GM19099 (cell line): Measurements from ENCODE around the gene ZDHHC11.

Source experiments
- POLR2A ChIP-seq: IDR thresholded peaks from 3 replicates; pipeline ENCODE4 v1.6.1; 2011; ENCODE audit warnings: low read depth; ENCODE audit not compliant: insufficient read length; ENCODE audit errors: extremely low read depth

Gene ZDHHC11

DNA sequence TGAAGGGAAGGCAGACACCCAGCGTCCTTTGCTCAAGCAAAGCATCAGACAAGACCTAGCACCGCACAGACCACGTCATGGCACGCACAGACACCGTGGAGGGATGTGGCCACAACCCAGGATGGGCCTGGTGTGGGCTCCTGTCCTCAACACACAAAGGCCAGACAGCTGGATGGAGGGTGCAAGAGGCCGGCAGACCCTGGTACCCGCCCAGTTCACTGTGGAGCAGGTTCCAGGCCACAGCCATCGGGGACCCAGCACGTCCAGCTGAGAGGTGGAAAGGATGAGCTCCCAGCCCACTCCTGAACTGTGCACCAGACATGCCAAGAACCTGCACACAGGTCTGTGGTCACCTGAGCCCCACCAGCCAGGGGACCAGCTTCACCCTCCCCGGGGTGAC is 15.0 kb upstream of the ZDHHC11 start:
- no peak for TF ChIP-seq POLR2A

DNA sequence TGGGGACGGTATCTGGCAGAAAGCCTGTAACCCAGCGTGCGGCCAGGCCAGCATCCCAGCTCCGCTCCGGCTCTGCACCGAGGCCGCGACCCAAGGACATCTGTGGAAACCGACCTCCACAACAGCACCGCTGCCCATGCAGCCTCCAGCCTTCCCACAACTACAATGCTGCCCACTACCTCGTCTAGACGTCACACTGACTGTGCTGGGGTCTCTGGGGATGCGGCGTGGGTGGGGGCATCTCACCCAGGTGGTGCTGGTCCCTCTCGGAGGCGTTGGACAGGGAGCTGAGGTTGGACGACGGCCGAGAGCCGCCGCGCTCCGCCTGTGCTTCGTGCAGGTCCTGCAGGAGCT is 14.4 kb upstream of the ZDHHC11 start:
- TF ChIP-seq POLR2A, result no peak

- no peak for TF ChIP-seq POLR2A
Observed at GRCh38 chr5:864492-865167, 13.8 kb upstream of the ZDHHC11 start.

DNA sequence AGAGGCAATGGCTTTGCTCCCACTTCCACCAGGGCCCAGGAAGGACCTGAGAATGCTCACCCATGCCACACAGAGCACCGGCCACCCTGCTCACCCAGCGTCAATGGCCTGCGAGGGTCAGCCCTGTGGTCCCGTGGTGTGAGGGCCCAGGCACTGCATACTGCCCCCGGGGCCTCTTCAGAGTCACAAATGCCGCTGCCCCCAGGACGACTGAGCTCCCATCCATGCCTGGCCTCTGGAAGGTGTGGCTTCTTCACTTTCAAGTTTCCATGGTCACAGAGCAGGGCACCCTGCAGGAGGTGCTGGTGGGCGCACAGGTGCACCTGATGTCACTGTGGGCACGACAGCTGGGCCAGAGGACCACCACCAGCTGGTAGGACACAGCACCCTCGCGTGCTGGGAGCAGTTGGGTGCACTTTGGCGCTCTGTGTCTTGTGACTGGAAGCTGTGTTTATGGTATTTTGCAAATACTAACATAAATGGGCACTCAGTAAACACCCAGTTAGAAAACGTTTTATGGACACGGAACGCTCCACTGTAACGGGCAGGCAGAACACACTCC is 12.5 kb upstream of the ZDHHC11 start:
- no peak for TF ChIP-seq POLR2A

GRCh38 chr5:862367-863243 is 11.8 kb upstream of the ZDHHC11 start:
- TF ChIP-seq POLR2A, result no peak

GRCh38 chr5:861442-862366 is 10.9 kb upstream of the ZDHHC11 start:
- no peak for TF ChIP-seq POLR2A

DNA sequence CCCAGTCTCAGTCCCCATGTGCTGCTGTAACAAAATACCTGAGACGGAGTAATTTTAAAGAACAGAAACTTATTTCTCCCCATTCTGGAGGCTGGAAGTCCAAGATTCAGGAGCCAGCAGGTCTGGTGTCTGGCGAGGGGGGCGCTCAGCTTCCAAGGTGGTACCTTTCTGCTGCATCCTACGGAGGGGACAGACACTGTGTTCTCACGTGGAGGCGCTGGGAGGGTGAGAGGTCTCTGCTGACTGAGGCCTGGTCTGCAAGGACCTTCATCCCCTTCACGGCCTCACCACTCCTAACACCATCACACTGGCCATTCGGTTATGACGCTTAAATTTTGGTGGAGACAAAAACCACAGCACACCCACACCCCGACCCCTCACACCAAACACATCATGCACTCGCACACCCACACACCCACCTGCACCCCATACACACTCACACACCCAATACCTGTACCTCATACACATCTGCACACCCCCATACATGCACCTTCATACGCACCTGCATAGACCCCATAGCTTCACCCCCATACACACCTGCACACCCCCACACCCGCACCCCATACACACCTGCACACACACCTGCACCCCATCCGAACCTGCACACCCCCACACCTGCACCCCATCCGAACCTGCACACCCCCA is 9.8 kb upstream of the ZDHHC11 start:
- TF ChIP-seq POLR2A, result no peak

- TF ChIP-seq POLR2A, result no peak
Observed at GRCh38 chr5:859798-860296, 9.1 kb upstream of the ZDHHC11 start.

DNA sequence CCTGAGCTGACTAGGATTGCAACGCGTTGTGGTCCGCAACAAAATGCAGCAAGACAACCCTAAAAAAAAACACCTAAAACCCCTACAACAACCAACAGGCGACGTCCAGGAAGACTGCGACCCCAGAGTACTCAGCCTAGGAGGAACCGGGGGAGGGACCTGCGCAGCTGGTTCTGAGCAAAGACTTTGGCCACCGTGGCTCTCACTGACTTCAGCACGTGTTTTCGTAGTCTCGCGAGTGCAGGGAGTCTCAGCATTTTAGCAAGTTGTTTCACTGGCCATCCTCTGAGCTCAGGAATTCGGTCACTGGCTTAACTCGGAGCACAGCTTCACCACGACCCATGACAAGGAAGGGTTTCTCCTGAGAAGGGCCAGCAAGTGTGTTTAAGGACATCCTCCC is 8.6 kb upstream of the ZDHHC11 start:
- no peak for TF ChIP-seq POLR2A

- TF ChIP-seq POLR2A, result no peak
Observed at GRCh38 chr5:858726-859125, 7.9 kb upstream of the ZDHHC11 start.

GRCh38 chr5:856531-857425 is 6.0 kb upstream of the ZDHHC11 start:
- TF ChIP-seq POLR2A, result no peak

- no peak for TF ChIP-seq POLR2A
Observed at GRCh38 chr5:855771-856530, 5.2 kb upstream of the ZDHHC11 start.

DNA sequence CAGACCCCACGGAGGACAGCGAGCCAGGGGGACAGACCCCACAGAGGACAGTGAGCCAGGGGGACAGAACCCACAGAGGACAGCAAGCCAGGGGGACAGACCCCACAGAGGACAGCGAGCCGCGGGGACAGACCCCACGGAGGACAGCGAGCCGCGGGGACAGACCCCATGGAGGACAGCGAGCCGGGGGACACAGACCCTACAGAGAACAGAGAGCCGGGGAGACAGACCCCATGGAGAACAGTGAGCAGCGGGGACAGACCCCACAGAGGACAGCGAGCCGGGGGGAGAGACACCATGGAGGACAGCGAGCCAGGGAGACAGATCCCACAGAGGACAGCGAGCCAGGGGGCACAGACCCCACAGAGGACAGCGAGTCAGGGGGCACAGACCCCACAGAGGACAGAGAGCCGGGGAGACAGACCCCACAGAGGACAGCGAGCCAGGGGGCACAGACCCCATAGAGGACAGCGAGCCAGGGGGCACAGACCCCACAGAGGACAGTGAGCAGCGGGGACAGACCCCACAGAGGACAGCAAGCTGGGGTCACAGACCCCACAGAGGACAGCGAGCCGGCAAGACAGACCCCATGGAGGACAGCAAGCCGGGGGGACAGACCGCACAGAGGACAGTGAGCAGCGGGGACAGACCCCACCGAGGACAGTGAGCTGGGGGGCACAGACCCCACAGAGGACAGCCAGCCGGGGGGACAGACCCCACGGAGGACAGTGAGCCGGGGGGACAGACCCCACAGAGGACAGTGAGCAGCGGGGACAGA is 4.4 kb upstream of the ZDHHC11 start:
- no peak for TF ChIP-seq POLR2A
